ENCODE measurements around the gene PNPLA8.
"Not testable (repeated sequence)": the region's sequence is repeated elsewhere in the genome, so short reads cannot be mapped to it uniquely, and the experiment has no call there.

PNPLA8 gene

GRCh38 chr7:108515013-108515412 is 10.9 kb downstream of the PNPLA8 start:
- H2BK5ac ChIP-seq (ENCODE audit: low read depth, low read length, poor library complexity) = no peak overlapping the region
- no peaks in the 10 kb centered on the region for H3K4me1 ChIP-seq (ENCODE audit: control insufficient read depth in 1 of 2, insufficient read depth in 2 of 2, low read length in 2 of 2)
- H3K18ac ChIP-seq (ENCODE audit: low read length) = no peak overlapping the region
- H2BK12ac ChIP-seq (ENCODE audit: low read length) = no peak overlapping the region
- no peak overlapping the region for H3K9ac ChIP-seq (ENCODE audit: low read length)
- no peak overlapping the region for H3K14ac ChIP-seq (ENCODE audit: low read length)
- no peaks in the 10 kb centered on the region for H3K27me3 ChIP-seq (ENCODE audit: insufficient read depth, low read length)
- H3K9me3 ChIP-seq (ENCODE audit: insufficient read depth, low read depth, low read length) = no peaks in the 10 kb centered on the region
- no peak for DNase-seq
- no CpG with 5 or more reads among the region's 3 CpGs for WGBS (ENCODE audit: extremely low coverage, insufficient coverage, insufficient read length)
- no peaks in the 10 kb centered on the region for H3K79me1 ChIP-seq (ENCODE audit: low read length)
- H3K4ac ChIP-seq (ENCODE audit: low read depth, low read length) = no peak overlapping the region
- H3K4me2 ChIP-seq (ENCODE audit: low read length) = no peak overlapping the region
- no peak overlapping the region for H3K27ac ChIP-seq (ENCODE audit: low read depth, low read length)
- no peak overlapping the region for H4K8ac ChIP-seq (ENCODE audit: low read depth, low read length)
- H3K4me3 ChIP-seq (ENCODE audit: low read depth, low read length) = no peak overlapping the region
- no peak overlapping the region for H2BK120ac ChIP-seq (ENCODE audit: insufficient read depth, low read length, poor library complexity)
- no peak overlapping the region for H2AFZ ChIP-seq (ENCODE audit: insufficient read depth, low read length, poor library complexity)
- H2AK5ac ChIP-seq (ENCODE audit: low read length) = no peak overlapping the region
- H3K79me2 ChIP-seq (ENCODE audit: control insufficient read depth, insufficient read depth, low read length, poor library complexity) = no peaks in the 10 kb centered on the region
- no peak overlapping the region for H4K12ac ChIP-seq (ENCODE audit: low read depth, low read length)
- peaks cover 0 to 6% of the 10 kb centered on the region in 2 experiments for H3K36me3 ChIP-seq (ENCODE audit: control insufficient read depth in 1 of 2, insufficient read depth in 2 of 2, low read length in 2 of 2)
- H3K23ac ChIP-seq (ENCODE audit: low read length) = no peak overlapping the region
- H4K91ac ChIP-seq (ENCODE audit: low read depth, low read length) = no peak overlapping the region

- DNase-seq = no peak
- Histone ChIP-seq H3K79me1 (ENCODE audit: low read length) (no peaks in the 10 kb centered on the region), H3K4me1 (ENCODE audit: control insufficient read depth in 1 of 2, insufficient read depth in 2 of 2, low read length in 2 of 2) (no peaks in the 10 kb centered on the region), H2AFZ (ENCODE audit: insufficient read depth, low read length, poor library complexity) (no peak overlapping the region), H3K4ac (ENCODE audit: low read depth, low read length) (no peak overlapping the region), H2BK5ac (ENCODE audit: low read depth, low read length, poor library complexity) (no peak overlapping the region), H4K91ac (ENCODE audit: low read depth, low read length) (no peak overlapping the region), H2BK120ac (ENCODE audit: insufficient read depth, low read length, poor library complexity) (no peak overlapping the region), H3K27ac (ENCODE audit: low read depth, low read length) (no peak overlapping the region), H3K23ac (ENCODE audit: low read length) (no peak overlapping the region), H2AK5ac (ENCODE audit: low read length) (no peak overlapping the region), H3K4me3 (ENCODE audit: low read depth, low read length) (no peak overlapping the region), H3K4me2 (ENCODE audit: low read length) (no peak overlapping the region), H3K18ac (ENCODE audit: low read length) (no peak overlapping the region), H4K12ac (ENCODE audit: low read depth, low read length) (no peak overlapping the region), H3K9ac (ENCODE audit: low read length) (no peak overlapping the region), H3K9me3 (ENCODE audit: insufficient read depth, low read depth, low read length) (no peaks in the 10 kb centered on the region), H4K8ac (ENCODE audit: low read depth, low read length) (no peak overlapping the region), H3K14ac (ENCODE audit: low read length) (no peak overlapping the region), H3K27me3 (ENCODE audit: insufficient read depth, low read length) (no peaks in the 10 kb centered on the region), H3K36me3 (ENCODE audit: control insufficient read depth in 1 of 2, insufficient read depth in 2 of 2, low read length in 2 of 2) (peaks cover 0 to 2% of the 10 kb centered on the region in 2 experiments), H3K79me2 (ENCODE audit: control insufficient read depth, insufficient read depth, low read length, poor library complexity) (no peaks in the 10 kb centered on the region), H2BK12ac (ENCODE audit: low read length) (no peak overlapping the region)
- no CpG with 5 or more reads among the region's 4 CpGs for WGBS (ENCODE audit: extremely low coverage, insufficient coverage, insufficient read length)
Observed at GRCh38 chr7:108511939-108512338, 14.0 kb downstream of the PNPLA8 start.

- not testable (repeated sequence) for H4K12ac ChIP-seq (ENCODE audit: low read depth, low read length)
Observed at GRCh38 chr7:108504576-108504975, 21.4 kb downstream of the PNPLA8 start.

GRCh38 chr7:108503112-108504026 is 22.6 kb downstream of the PNPLA8 start:
- Histone ChIP-seq H3K27me3 (ENCODE audit: insufficient read depth, low read length) (no peaks in the 10 kb centered on the region), H4K8ac (ENCODE audit: low read depth, low read length) (no peak overlapping the region), H3K9ac (ENCODE audit: low read length) (no peak overlapping the region), H3K14ac (ENCODE audit: low read length) (no peak overlapping the region), H3K4me2 (ENCODE audit: low read length) (no peak overlapping the region), H3K9me3 (ENCODE audit: insufficient read depth, low read depth, low read length) (no peaks in the 10 kb centered on the region), H3K4ac (ENCODE audit: low read depth, low read length) (no peak overlapping the region), H2AK5ac (ENCODE audit: low read length) (no peak overlapping the region), H3K79me2 (ENCODE audit: control insufficient read depth, insufficient read depth, low read length, poor library complexity) (no peaks in the 10 kb centered on the region), H2BK120ac (ENCODE audit: insufficient read depth, low read length, poor library complexity) (no peak overlapping the region), H3K4me3 (ENCODE audit: low read depth, low read length) (no peak overlapping the region), H3K36me3 (ENCODE audit: control insufficient read depth in 1 of 2, insufficient read depth in 2 of 2, low read length in 2 of 2) (peaks cover 4 to 6% of the 10 kb centered on the region in 2 experiments), H4K12ac (ENCODE audit: low read depth, low read length) (no peak overlapping the region), H2AFZ (ENCODE audit: insufficient read depth, low read length, poor library complexity) (no peak overlapping the region), H3K4me1 (ENCODE audit: control insufficient read depth in 1 of 2, insufficient read depth in 2 of 2, low read length in 2 of 2) (no peaks in the 10 kb centered on the region), H4K91ac (ENCODE audit: low read depth, low read length) (no peak overlapping the region), H3K18ac (ENCODE audit: low read length) (no peak overlapping the region), H3K79me1 (ENCODE audit: low read length) (no peaks in the 10 kb centered on the region), H3K23ac (ENCODE audit: low read length) (no peak overlapping the region), H3K27ac (ENCODE audit: low read depth, low read length) (no peak overlapping the region), H2BK5ac (ENCODE audit: low read depth, low read length, poor library complexity) (no peak overlapping the region), H2BK12ac (ENCODE audit: low read length) (no peak overlapping the region)
- no peak for DNase-seq
- WGBS (ENCODE audit: extremely low coverage, insufficient coverage, insufficient read length) = no CpG with 5 or more reads among the region's 5 CpGs

More at GRCh38 chr7:108504576-108504975, 21.4 kb downstream of the PNPLA8 start:
- H3K4ac ChIP-seq (ENCODE audit: low read depth, low read length); H2AFZ ChIP-seq (ENCODE audit: insufficient read depth, low read length, poor library complexity); H4K91ac ChIP-seq (ENCODE audit: low read depth, low read length); H3K4me1 ChIP-seq (ENCODE audit: control insufficient read depth in 1 of 2, insufficient read depth in 2 of 2, low read length in 2 of 2); H3K79me1 ChIP-seq (ENCODE audit: low read length); H3K9me3 ChIP-seq (ENCODE audit: insufficient read depth, low read depth, low read length); H2AK5ac ChIP-seq (ENCODE audit: low read length); H3K79me2 ChIP-seq (ENCODE audit: control insufficient read depth, insufficient read depth, low read length, poor library complexity); H3K18ac ChIP-seq (ENCODE audit: low read length); H3K27ac ChIP-seq (ENCODE audit: low read depth, low read length); H4K8ac ChIP-seq (ENCODE audit: low read depth, low read length); H2BK12ac ChIP-seq (ENCODE audit: low read length); H2BK5ac ChIP-seq (ENCODE audit: low read depth, low read length, poor library complexity); H3K4me2 ChIP-seq (ENCODE audit: low read length); H3K9ac ChIP-seq (ENCODE audit: low read length); H3K23ac ChIP-seq (ENCODE audit: low read length); H2BK120ac ChIP-seq (ENCODE audit: insufficient read depth, low read length, poor library complexity); DNase-seq; H3K27me3 ChIP-seq (ENCODE audit: insufficient read depth, low read length); H3K36me3 ChIP-seq (ENCODE audit: control insufficient read depth in 1 of 2, insufficient read depth in 2 of 2, low read length in 2 of 2); H3K14ac ChIP-seq (ENCODE audit: low read length); H3K4me3 ChIP-seq (ENCODE audit: low read depth, low read length): not testable (repeated sequence)
- no CpG with 5 or more reads among the region's 3 CpGs for WGBS (ENCODE audit: extremely low coverage, insufficient coverage, insufficient read length)
